Lower leg skin (tissue), 4 donors: ENCODE measurements around the gene OPN3. TPM values are rescaled to one million over a fixed set of nuclear protein-coding genes. Genes with fewer than 3 reads are reported as not detected.

Experiments
- DNase-seq, 2 donors: peaks; one replicate each; pipeline ENCODE4 v3.0.0-alpha.2; 2019; ENCODE audit warnings: low spot score in 2 of 2
- H3K4me3 ChIP-seq: fragments of 200-600 bp; sonication (generic); 2 replicates; pipeline ENCODE4 v1.5.1; 2017; ENCODE audit warnings: mild to moderate bottlenecking, low read depth; ENCODE audit not compliant: poor library complexity, severe bottlenecking
- POLR2A ChIP-seq, 2 donors: fragments of 450-650 bp; IDR thresholded peaks; one replicate each; pipeline ENCODE4 v1.6.1; 2016 to 2017; ENCODE audit warnings: antibody characterized with exemption in 2 of 2, mild to moderate bottlenecking in 1 of 2, moderate library complexity in 1 of 2
- WGBS, 2 donors: methylation state at CpG; one replicate each; pipeline ENCODE4 v1.1.5; 2018; 5-methylcytosine and 5-hydroxymethylcytosine counted together
- intact Hi-C: fragments of 100-400 bp; cut with DNase I; formaldehyde crosslinking; loops from one replicate; pipeline ENCODE4 v1.15.0; 2023; ENCODE audit warnings: low total_unique reads
- total RNA-seq, 4 donors: library from RNA; depleted of rRNA; stranded (reverse); fragments of >200 nt; gene quantifications; one replicate each; pipeline ENCODE4 v1.1.0, GENCODE V29; 2016
- TF ChIP-seq, protein P1 (sequence below), 3 donors: fragments of 450-650 bp; IDR thresholded peaks; one replicate each; pipeline ENCODE4 v1.5.1; 2016; ENCODE audit warnings: antibody characterized with exemption in 3 of 3, mild to moderate bottlenecking in 3 of 3, moderate library complexity in 2 of 3

Gene OPN3
- total RNA-seq, 4 donors from 2014 or later, result 22.2 to 34.6 (median 32.1) TPM

DNA sequence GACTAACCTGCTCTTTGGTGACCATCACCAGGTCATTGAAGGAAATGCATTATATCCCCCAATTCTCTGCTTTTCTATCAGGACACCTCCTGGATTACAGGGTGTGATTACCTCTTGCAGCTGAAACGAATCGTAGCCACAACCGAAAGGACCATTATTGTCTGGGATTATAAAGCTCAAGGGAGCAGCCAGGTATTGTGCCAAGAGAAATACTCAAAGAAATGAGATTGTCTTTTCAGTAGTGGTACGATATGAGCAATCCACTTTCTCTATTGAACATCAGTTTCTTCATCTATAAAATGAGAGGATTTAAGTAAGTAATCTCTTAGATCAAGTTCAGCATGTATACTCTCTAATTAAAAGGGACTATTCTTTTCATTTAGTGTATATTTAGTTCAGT is 39.2 kb upstream of the OPN3 start:
- intact Hi-C loops, result no loop called here
- no peak overlapping the region for H3K4me3 ChIP-seq
- DNase-seq, result no peak
- TF ChIP-seq, protein P1, sequence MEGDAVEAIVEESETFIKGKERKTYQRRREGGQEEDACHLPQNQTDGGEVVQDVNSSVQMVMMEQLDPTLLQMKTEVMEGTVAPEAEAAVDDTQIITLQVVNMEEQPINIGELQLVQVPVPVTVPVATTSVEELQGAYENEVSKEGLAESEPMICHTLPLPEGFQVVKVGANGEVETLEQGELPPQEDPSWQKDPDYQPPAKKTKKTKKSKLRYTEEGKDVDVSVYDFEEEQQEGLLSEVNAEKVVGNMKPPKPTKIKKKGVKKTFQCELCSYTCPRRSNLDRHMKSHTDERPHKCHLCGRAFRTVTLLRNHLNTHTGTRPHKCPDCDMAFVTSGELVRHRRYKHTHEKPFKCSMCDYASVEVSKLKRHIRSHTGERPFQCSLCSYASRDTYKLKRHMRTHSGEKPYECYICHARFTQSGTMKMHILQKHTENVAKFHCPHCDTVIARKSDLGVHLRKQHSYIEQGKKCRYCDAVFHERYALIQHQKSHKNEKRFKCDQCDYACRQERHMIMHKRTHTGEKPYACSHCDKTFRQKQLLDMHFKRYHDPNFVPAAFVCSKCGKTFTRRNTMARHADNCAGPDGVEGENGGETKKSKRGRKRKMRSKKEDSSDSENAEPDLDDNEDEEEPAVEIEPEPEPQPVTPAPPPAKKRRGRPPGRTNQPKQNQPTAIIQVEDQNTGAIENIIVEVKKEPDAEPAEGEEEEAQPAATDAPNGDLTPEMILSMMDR (IDR thresholded peaks at IDR 0.05), result no peak
- TF ChIP-seq POLR2A (IDR thresholded peaks at IDR 0.05), result no peak
- WGBS, 2 donors, result 75 to 80% methylated on average over 4 of the region's 4 CpGs

DNA sequence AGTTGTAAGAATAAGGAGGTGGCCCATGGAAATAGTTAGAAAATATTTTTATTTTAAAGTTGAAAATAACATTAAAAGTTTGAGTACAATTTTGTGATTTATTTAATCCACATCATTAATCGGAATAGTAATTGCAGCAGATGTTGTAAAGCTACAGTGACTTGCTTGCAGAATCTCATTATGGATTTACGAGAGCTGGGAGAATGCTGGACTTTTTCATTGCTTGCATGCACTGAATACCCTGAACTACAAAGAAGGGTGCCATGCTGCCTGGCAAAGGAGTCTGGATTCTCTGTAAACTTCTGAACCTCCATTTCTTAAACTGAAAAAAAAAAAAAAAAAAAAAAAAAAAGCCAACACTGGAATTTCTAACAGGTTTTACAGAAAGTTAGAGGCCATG is 38.4 kb upstream of the OPN3 start:
- 77 to 86% methylated on average over 2 of the region's 2 CpGs for WGBS, 2 donors
- no peak overlapping the region for H3K4me3 ChIP-seq
- TF ChIP-seq, protein P1 (IDR thresholded peaks at IDR 0.05), result no peak
- no peak for TF ChIP-seq POLR2A (IDR thresholded peaks at IDR 0.05)
- intact Hi-C loops, result no loop called here
- DNase-seq, result no peak

DNA sequence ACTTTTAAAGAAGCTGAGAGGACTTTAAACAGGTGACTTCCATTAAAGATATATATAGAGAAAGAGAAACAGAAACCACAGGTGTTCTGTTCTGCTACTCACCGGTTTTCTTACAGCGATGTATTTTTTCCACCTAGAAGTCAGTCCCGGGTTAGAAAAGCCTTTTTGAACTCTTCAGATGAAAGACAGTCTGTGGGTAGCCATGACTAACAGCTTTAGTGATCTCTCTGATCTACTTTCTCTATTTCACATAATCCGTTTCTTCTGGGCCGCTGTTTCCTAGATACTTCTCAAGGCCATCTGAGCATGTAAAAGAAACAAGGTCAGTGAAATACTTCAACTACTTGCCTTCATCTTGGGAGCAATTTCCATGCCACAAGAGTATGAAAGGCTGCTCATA is 37.0 kb upstream of the OPN3 start:
- DNase-seq, result no peak
- intact Hi-C loops, result no loop called here
- TF ChIP-seq, protein P1 (IDR thresholded peaks at IDR 0.05), result no peak
- no peak for TF ChIP-seq POLR2A (IDR thresholded peaks at IDR 0.05)
- no peak overlapping the region for H3K4me3 ChIP-seq
- 72 to 79% methylated on average over 5 of the region's 5 CpGs for WGBS, 2 donors

DNA sequence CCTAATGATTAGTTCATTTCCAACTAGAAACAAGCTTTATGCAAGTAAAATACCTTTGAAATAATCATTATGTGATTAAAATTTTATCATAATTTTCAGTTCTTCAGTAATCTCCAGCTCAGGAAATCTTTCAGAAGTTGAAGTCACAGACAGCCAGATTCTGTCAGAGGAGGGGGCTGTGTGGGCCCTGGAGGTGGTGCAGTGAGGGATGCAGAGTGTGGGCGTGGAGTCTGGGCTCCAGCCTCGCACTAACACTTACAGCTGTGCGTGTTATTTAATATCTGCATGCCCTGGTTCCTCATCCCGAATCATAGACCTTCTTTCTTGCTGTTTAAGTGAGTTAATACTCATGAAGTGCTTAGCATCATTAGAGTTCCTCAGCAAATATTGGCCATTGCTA is 35.8 kb upstream of the OPN3 start:
- WGBS, 2 donors, result 54 to 64% methylated on average over 4 of the region's 4 CpGs
- no peak overlapping the region for H3K4me3 ChIP-seq
- DNase-seq, result no peak
- no peak for TF ChIP-seq POLR2A (IDR thresholded peaks at IDR 0.05)
- TF ChIP-seq, protein P1 (IDR thresholded peaks at IDR 0.05), result no peak
- intact Hi-C loops, result no loop called here

DNA sequence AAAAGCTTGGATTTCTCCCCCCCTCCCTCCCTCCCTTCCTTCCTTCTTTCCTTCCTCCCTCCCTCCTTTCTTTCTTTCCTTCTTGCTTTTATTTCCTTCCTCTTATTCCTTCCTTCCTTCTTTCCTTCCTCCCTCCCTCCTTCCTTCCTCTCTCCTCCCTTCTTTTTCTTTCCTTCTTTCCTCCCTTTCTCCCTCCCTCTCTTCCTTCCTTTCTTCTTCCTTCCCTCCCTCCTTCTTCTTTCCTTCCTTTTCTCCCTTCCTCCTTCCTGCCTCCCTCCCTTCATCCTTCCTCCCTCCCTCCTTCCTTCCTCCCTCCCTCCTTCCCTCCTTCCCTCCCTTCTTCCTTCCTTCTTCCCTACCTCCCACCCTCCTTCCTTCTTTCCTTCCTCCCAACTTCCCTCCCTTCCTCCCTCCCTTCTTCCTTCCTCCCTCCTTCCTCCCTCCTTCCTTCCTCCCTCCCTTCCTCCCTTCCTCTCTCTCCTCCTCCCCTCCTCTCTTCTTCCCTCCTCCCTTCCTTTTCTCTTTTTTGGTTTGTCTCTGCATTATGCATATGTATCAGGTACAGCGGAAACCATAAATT is 34.7 kb upstream of the OPN3 start:
- no peak for TF ChIP-seq POLR2A (IDR thresholded peaks at IDR 0.05)
- WGBS, 2 donors, result 62 to 100% methylated on average over 1 of the region's 1 CpG
- DNase-seq, result no peak

DNA sequence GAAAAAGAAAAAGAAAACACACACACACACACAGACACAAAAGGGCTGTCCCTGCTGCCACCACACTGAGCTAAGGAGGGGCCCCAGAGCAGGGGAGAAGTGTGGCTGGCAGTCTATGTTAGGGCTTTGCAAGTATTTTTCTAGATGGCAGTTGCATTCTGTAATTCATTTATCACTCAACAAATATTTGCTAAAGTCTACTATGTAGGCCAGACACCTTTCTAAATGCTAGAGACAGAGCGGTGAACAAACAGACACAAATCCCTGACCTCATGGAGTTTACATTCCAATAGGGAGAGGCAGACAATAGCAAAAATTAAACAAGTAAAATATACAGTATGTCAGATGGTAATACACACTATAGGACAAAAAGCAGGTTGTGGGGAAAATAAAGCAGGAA is 32.1 kb upstream of the OPN3 start:
- no peak for DNase-seq
- WGBS, 2 donors, result 95 to 96% methylated on average over 1 of the region's 1 CpG
- TF ChIP-seq, protein P1 (IDR thresholded peaks at IDR 0.05), result no peak
- TF ChIP-seq POLR2A (IDR thresholded peaks at IDR 0.05), result no peak
- intact Hi-C loops, result no loop called here
- no peak overlapping the region for H3K4me3 ChIP-seq

More for the DNA sequence above, 34.7 kb upstream of the OPN3 start:
- intact Hi-C loops, result no loop called here
- H3K4me3 ChIP-seq, result no peak overlapping the region
